Measurements from ENCODE around the gene ZNF512.
"Not testable (repeated sequence)": the region's sequence is repeated elsewhere in the genome, so short reads cannot be mapped to it uniquely, and the experiment has no call there.

DNA sequence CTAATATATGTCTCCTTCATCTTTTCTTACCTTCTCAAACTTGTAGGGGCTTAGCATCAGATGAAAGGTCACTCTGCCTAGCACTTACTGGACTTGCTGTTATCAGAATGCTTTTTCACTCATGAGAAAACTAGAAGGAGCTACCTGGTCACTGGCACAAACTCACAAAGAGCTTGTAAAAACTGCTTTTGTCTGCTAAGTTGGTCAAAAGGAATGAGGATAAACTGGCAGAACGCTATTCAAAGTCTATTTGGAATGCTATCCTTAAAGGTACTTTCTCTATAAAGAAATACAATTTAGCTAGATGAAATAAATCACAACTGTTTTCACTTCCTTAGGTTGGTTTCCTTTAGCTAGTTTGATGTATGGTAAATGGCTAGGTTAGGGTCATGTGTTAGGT is 43.5 kb downstream of the ZNF512 start:
- TF ChIP-seq, protein P1, sequence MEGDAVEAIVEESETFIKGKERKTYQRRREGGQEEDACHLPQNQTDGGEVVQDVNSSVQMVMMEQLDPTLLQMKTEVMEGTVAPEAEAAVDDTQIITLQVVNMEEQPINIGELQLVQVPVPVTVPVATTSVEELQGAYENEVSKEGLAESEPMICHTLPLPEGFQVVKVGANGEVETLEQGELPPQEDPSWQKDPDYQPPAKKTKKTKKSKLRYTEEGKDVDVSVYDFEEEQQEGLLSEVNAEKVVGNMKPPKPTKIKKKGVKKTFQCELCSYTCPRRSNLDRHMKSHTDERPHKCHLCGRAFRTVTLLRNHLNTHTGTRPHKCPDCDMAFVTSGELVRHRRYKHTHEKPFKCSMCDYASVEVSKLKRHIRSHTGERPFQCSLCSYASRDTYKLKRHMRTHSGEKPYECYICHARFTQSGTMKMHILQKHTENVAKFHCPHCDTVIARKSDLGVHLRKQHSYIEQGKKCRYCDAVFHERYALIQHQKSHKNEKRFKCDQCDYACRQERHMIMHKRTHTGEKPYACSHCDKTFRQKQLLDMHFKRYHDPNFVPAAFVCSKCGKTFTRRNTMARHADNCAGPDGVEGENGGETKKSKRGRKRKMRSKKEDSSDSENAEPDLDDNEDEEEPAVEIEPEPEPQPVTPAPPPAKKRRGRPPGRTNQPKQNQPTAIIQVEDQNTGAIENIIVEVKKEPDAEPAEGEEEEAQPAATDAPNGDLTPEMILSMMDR (conservative IDR thresholded peaks at IDR 0.05): not testable (repeated sequence)
- not testable (repeated sequence) for TF ChIP-seq ZFX (IDR thresholded peaks at IDR 0.05)

All from C4-2B (cell line).